ENCODE results near the gene LIMCH1.
"Not testable (repeated sequence)": the region's sequence is repeated elsewhere in the genome, so short reads cannot be mapped to it uniquely, and the experiment has no call there.

The LIMCH1 gene, protein sequence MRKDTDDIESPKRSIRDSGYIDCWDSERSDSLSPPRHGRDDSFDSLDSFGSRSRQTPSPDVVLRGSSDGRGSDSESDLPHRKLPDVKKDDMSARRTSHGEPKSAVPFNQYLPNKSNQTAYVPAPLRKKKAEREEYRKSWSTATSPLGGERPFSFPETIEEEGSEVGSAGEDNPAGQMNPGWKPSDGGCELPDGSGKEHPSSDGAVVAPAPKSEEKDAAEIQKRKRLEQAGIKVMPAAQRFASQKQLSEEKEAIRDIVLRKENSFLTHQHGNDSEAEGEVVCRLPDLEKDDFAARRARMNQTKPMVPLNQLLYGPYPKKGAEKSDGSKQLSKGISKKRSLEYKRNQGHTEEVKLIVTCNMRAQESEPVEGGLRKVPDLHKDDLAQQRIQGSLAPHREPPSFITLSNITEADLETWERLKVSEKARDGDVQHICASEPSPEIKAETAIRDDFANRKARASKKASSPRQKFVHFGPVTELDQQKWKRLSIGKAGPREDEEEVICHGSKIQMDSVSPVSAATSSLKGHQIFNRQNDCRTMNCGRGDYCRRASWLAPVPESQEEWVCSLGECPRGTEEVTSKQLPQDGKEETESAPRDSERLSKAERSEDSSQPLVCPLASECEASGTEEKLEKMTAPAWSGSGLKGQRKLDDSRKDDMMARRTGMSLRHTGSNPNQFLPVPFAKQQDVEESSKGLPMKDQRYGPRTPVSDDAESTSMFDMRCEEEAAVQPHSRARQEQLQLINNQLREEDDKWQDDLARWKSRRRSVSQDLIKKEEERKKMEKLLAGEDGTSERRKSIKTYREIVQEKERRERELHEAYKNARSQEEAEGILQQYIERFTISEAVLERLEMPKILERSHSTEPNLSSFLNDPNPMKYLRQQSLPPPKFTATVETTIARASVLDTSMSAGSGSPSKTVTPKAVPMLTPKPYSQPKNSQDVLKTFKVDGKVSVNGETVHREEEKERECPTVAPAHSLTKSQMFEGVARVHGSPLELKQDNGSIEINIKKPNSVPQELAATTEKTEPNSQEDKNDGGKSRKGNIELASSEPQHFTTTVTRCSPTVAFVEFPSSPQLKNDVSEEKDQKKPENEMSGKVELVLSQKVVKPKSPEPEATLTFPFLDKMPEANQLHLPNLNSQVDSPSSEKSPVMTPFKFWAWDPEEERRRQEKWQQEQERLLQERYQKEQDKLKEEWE (N-terminal part only)

DNA sequence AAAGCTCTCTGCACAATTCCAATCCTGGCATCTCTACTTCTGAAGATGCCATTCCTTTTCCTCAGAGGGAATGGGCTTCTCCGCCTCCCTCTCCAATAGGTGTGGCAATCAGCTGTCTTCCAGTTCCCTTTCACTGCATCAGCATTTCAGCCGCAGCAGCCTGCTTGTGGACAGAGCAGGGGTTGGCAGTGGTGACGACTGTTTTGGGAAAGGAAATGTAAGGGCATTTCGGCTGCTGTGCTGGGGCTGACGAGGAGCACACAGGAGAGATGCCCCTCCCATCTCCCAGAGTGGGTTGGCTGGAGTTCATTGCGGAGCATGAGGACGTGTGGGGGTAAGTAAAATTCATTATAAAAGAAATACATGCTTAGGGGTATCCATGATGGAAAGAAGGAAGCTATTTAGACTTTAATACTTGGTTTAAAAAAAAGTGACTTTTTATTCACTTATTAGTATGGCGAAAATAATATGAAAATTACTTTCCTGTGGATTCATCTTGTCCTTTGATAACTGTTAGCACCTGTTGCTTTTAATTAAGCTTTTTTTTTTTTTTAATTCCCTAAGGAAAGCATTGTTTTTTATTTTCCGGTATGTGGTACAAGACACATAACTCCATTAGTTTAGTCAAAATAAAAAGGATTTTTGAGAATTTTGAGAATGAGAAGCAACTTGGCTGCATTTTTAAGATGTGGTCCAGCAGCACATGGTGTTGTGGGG, at the start of gene LIMCH1:
Gene LIMCH1, plus strand, starts transcription at position 141 of the 717 bp plus-strand sequence. CDS start 67,839 bp downstream, outside the sequence.
- no peak within 1 kb of the TSS for H3K4me3 ChIP-seq (ENCODE audit: low read length)
- H3K27me3 ChIP-seq (ENCODE audit: insufficient read depth, low read length), result no peaks in the 10 kb centered on the region
- no peak within 1 kb of the TSS for H2AFZ ChIP-seq (ENCODE audit: low read depth, low read length)
- H3K4me1 ChIP-seq (ENCODE audit: insufficient read depth, low read length), result peaks cover 3% of the 10 kb centered on the region
- H3K36me3 ChIP-seq (ENCODE audit: insufficient read depth, low read length), result no peaks in the 10 kb centered on the region
- no peaks in the 10 kb centered on the region for H3K9me3 ChIP-seq (ENCODE audit: low read length)

DNA sequence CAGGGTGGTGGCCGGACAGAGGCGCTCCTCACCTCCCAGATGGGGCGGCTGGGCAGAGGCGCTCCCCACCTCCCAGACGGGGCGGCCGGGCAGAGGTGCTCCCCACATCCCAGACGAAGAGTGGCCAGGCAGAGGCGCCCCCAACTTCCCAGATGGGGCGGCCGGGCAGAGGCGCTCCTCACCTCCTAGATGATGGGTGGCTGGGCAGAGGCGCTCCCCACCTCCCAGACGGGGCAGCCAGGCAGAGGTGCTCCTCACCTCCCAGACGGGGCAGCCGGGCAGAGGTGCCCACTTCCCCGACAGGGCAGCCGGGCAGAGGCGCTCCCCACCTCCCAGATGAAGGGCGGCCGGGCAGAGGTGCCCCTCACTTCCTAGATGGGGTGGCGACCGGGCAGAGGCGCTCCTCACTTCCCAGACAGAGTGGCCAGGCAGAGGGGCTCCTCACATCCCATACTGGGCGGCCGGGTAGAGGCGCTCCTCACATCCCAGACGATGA, 46.8 kb upstream of the LIMCH1 start:
- not testable (repeated sequence) for H3K4me1 ChIP-seq (ENCODE audit: insufficient read depth, low read length); H2AFZ ChIP-seq (ENCODE audit: low read depth, low read length); H3K27me3 ChIP-seq (ENCODE audit: insufficient read depth, low read length); H3K36me3 ChIP-seq (ENCODE audit: insufficient read depth, low read length); H3K4me3 ChIP-seq (ENCODE audit: low read length)
- H3K9me3 ChIP-seq (ENCODE audit: low read length), result peaks cover 10% of the 10 kb centered on the region

DNA sequence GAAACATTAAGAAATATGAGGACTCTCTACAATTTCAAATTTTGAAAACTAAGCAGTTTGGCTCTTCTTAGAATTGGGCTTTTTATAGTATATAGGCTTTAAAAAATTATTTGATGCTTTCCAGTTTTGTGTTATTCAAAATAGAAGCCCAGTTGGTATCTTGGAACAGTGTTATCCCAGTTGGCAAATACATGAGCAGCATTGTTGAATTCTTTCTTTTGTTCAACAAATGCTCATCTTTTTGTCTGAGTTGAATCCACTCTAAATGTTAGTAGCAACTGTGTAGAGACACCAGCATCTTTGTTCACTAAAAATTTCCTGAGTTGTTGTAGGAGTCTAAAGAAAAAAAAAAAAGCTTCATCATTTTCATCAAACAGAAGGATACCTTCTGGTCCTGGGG, 41.0 kb upstream of the LIMCH1 start:
- no peak overlapping the region for H3K4me3 ChIP-seq (ENCODE audit: low read length)
- peaks cover 4% of the 10 kb centered on the region for H3K9me3 ChIP-seq (ENCODE audit: low read length)
- H3K4me1 ChIP-seq (ENCODE audit: insufficient read depth, low read length), result no peaks in the 10 kb centered on the region
- no peak overlapping the region for H2AFZ ChIP-seq (ENCODE audit: low read depth, low read length)
- no peaks in the 10 kb centered on the region for H3K27me3 ChIP-seq (ENCODE audit: insufficient read depth, low read length)
- peaks cover 10% of the 10 kb centered on the region for H3K36me3 ChIP-seq (ENCODE audit: insufficient read depth, low read length)

DNA sequence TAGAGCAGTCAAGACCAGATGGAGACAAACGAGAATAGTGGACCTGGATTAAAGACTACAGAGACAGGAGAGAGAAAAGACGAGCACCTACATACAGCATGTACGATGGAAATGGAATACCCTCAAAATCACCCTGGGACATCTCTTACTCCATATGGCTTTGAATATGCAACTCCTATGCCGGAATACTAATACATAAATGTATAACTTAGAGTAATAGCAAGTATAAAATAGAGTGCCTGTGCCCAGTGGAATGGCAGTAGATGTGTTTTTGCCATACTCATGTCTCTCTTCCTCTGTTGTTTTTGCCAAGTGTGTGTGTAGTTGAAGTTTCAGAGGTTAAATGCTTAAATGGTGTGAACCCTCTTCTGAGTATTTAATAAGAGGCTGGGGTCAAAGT, 39.8 kb upstream of the LIMCH1 start:
- peaks cover 5% of the 10 kb centered on the region for H3K9me3 ChIP-seq (ENCODE audit: low read length)
- H3K36me3 ChIP-seq (ENCODE audit: insufficient read depth, low read length), result peaks cover 10% of the 10 kb centered on the region
- H3K4me1 ChIP-seq (ENCODE audit: insufficient read depth, low read length), result no peaks in the 10 kb centered on the region
- no peaks in the 10 kb centered on the region for H3K27me3 ChIP-seq (ENCODE audit: insufficient read depth, low read length)
- no peak overlapping the region for H2AFZ ChIP-seq (ENCODE audit: low read depth, low read length)
- no peak overlapping the region for H3K4me3 ChIP-seq (ENCODE audit: low read length)

DNA sequence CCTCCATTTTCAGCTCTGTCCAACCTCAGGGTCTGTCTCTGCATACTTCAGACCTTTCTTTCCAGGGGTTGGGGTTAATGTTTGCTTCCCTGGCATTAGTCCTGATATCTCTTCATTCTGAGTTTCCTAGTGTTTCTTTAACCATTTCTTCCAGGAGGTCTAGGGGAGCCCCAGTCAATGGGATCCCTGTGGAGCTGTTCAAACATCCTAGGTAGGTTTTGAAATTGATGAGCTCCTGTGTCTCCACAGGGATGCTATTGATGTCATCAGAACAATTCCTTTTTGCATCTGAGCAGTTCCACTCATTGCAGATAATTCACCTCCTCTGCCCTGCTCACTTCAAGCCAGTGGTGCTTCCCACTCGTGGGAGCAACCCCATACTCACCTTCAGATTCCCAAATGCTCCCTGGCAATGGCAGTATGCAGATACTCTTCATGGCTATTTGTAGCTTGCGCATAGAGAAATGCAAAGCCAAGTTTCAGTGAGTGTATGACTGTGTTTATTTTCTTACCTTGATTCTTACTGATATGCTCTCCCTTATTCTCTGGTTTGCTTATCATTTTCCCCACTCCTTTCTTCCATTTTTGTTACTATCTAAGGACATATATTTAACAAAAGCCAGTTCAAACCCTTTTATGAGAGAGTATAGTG, 33.7 kb upstream of the LIMCH1 start:
- H3K4me3 ChIP-seq (ENCODE audit: low read length), result no peak overlapping the region
- peaks cover 7% of the 10 kb centered on the region for H3K36me3 ChIP-seq (ENCODE audit: insufficient read depth, low read length)
- no peaks in the 10 kb centered on the region for H3K27me3 ChIP-seq (ENCODE audit: insufficient read depth, low read length)
- H3K4me1 ChIP-seq (ENCODE audit: insufficient read depth, low read length), result peaks cover 15% of the 10 kb centered on the region
- H3K9me3 ChIP-seq (ENCODE audit: low read length), result peaks cover 2% of the 10 kb centered on the region
- H2AFZ ChIP-seq (ENCODE audit: low read depth, low read length), result no peak overlapping the region

DNA sequence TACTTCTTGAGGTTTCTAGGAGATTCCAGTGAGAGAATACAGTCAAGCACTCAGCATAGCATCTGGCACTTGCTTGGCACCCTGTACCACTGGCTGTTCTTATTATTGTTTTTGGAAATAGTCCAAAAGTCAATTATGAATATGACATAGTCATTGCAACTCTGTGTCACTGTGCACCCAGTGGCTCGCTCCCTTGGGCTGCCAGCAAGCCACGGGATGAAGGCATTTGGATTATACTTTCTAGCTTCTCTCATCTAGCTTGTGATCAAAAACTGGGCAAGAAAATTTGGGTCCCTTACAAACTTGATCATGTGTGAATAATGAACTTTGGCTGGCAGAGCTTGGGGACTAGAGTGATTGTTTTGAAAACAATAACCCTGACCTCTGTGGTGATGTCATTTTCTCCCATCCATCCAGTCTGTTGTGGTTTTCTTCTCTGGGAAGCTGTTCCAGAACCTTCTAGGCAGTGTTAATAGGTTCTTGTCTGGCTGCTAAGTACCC, 32.7 kb upstream of the LIMCH1 start:
- Histone ChIP-seq H3K36me3 (ENCODE audit: insufficient read depth, low read length) (peaks cover 7% of the 10 kb centered on the region), H3K27me3 (ENCODE audit: insufficient read depth, low read length) (no peaks in the 10 kb centered on the region), H3K4me1 (ENCODE audit: insufficient read depth, low read length) (peaks cover 15% of the 10 kb centered on the region), H3K9me3 (ENCODE audit: low read length) (peaks cover 2% of the 10 kb centered on the region), H3K4me3 (ENCODE audit: low read length) (no peak overlapping the region), H2AFZ (ENCODE audit: low read depth, low read length) (no peak overlapping the region)

DNA sequence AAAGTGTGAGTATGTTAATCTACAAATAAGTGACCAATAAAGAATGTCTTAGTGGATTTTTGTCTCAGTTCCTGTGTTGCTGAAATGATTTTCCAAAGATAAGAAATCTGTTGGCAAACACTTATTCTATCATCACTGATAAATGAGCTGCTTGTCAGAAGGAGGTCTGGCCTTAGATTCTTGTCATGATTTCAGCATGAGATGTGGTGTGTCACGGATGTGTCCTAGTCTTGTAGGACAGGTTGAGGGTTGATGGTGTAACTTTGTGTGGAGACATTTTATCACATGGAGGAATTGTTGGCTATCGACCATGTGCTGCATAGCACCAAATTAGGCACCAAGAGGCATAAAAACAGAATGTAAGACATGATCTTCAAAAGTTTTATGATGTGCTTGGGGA, 31.8 kb upstream of the LIMCH1 start:
- peaks cover 2% of the 10 kb centered on the region for H3K36me3 ChIP-seq (ENCODE audit: insufficient read depth, low read length)
- no peak overlapping the region for H2AFZ ChIP-seq (ENCODE audit: low read depth, low read length)
- peaks cover 15% of the 10 kb centered on the region for H3K4me1 ChIP-seq (ENCODE audit: insufficient read depth, low read length)
- H3K4me3 ChIP-seq (ENCODE audit: low read length), result no peak overlapping the region
- peaks cover 5% of the 10 kb centered on the region for H3K9me3 ChIP-seq (ENCODE audit: low read length)
- no peaks in the 10 kb centered on the region for H3K27me3 ChIP-seq (ENCODE audit: insufficient read depth, low read length)

DNA sequence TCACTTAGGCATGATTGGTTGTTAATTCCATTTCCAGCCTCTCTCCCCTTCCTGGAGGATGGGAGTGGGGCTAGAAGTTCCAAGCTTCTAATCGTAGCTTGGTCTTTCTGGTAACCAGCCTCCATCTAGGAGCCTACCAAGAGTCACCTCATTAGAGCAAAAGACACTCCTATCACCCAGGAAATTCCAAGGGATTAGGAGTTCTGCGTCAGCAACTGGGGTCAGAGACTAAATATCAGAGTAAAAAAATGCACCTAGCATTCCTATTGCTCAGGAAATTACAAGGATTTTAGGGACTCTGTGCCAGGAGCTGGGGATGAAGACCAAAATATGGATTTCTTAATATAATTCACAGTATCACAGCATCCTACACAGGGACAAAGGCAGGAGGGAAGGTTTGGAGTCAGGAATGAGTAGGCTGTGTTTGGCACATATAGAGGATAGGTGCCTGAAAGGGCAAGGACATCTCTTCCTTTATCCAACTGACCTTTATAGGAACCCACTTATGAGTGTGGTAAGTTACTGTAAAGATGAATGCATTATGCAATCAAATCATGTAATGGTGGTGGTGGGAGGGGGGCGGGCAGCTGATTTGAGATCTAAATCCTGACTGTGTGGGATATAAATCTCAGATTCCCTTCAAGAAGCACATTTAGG, 30.5 kb upstream of the LIMCH1 start:
- no peaks in the 10 kb centered on the region for H3K27me3 ChIP-seq (ENCODE audit: insufficient read depth, low read length)
- peaks cover 4% of the 10 kb centered on the region for H3K9me3 ChIP-seq (ENCODE audit: low read length)
- no peak overlapping the region for H2AFZ ChIP-seq (ENCODE audit: low read depth, low read length)
- H3K4me1 ChIP-seq (ENCODE audit: insufficient read depth, low read length), result peaks cover 15% of the 10 kb centered on the region
- H3K36me3 ChIP-seq (ENCODE audit: insufficient read depth, low read length), result no peaks in the 10 kb centered on the region
- H3K4me3 ChIP-seq (ENCODE audit: low read length), result no peak overlapping the region

DNA sequence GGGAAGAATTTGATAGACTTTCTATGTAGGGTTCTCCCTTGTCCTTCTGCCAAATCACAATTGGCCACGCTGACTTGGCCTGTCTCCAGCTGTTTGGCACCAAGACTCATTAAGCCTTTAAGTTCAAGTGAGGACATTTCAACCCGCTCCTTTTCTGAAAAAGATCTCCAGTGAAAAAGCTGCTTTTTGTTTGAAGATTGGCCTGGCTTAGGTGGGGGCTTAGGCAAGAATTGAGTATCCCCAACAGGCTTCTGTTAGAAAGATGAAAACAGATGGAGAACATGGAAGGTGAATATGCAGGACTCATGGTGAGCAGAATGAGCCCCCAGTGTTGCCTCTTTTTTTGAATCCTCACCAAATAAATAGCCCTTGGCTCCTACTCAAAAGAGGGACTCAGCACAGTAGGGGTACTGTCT, 28.5 kb upstream of the LIMCH1 start:
- Histone ChIP-seq H3K27me3 (ENCODE audit: insufficient read depth, low read length) (no peaks in the 10 kb centered on the region), H3K36me3 (ENCODE audit: insufficient read depth, low read length) (no peaks in the 10 kb centered on the region)

DNA sequence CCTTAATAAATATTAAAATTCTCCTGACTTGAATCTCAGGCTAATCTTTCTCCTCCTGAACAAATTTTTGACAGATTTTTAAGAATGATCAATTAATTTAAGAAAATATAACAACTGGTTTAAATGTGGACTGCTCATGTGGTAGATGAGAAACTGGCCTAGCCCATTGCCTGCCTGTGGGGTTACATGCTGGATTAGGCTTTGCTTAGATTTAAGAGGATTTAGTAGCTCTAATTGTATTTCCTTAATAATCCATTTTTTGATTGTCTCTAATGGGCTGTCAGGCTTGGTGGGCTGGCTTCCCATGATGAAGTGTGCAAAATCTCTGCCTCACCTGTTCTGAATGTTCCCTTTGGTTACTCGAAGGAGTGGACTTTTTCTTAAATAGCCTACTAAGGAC, 27.8 kb upstream of the LIMCH1 start:
- Histone ChIP-seq H3K9me3 (ENCODE audit: low read length) (peaks cover 4% of the 10 kb centered on the region), H3K27me3 (ENCODE audit: insufficient read depth, low read length) (no peaks in the 10 kb centered on the region), H2AFZ (ENCODE audit: low read depth, low read length) (no peak overlapping the region), H3K4me3 (ENCODE audit: low read length) (no peak overlapping the region), H3K4me1 (ENCODE audit: insufficient read depth, low read length) (peaks cover 5% of the 10 kb centered on the region), H3K36me3 (ENCODE audit: insufficient read depth, low read length) (no peaks in the 10 kb centered on the region)

More for the DNA sequence above, 28.5 kb upstream of the LIMCH1 start:
- H3K4me3 ChIP-seq (ENCODE audit: low read length), result no peak overlapping the region
- H3K9me3 ChIP-seq (ENCODE audit: low read length), result peaks cover 4% of the 10 kb centered on the region
- H3K4me1 ChIP-seq (ENCODE audit: insufficient read depth, low read length), result peaks cover 8% of the 10 kb centered on the region
- no peak overlapping the region for H2AFZ ChIP-seq (ENCODE audit: low read depth, low read length)

DNA sequence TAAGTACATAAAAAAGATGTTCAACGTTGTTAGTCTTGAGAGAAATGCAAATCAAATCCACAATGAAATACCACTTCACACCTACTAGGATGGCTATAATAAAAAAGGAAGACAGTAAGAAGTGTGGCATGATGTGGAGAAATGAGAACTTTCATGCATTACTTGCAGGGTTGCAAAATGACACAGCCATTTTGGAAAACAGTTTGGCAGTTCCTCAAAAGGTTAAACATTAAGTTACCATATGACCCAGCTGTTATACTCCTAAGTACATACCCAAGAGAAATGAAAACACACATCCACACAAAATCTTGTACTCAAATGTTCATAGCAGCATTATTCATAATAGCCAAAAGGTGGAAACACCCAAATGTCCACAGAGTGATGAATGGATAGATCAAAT, 25.8 kb upstream of the LIMCH1 start:
- no peaks in the 10 kb centered on the region for H3K4me1 ChIP-seq (ENCODE audit: insufficient read depth, low read length)
- H3K4me3 ChIP-seq (ENCODE audit: low read length), result no peak overlapping the region
- H2AFZ ChIP-seq (ENCODE audit: low read depth, low read length), result no peak overlapping the region
- peaks cover 2% of the 10 kb centered on the region for H3K36me3 ChIP-seq (ENCODE audit: insufficient read depth, low read length)
- peaks cover 4% of the 10 kb centered on the region for H3K9me3 ChIP-seq (ENCODE audit: low read length)
- no peaks in the 10 kb centered on the region for H3K27me3 ChIP-seq (ENCODE audit: insufficient read depth, low read length)

All from neuron (in vitro differentiated cells).